ENCODE results near the gene AVEN.

The AVEN gene

DNA sequence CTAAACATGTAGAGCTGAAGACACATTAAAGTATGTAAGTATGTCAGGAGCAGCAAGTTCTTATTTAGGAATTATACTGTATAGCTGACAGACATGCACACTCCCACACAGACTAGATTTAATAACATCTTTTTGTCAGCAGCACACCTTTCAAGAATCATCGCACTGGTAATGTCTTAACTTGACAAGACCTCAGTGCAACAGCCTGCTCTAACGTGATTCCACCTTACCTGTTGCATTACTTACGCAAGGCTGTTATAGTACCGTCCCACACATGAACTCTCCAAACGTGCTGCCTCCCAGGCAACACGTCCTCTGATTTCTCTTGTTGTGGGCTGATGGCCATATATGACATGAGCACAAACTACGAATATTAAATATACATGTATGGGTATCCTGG lies 58.8 kb downstream of the AVEN start:
- no peak for DNase-seq

DNA sequence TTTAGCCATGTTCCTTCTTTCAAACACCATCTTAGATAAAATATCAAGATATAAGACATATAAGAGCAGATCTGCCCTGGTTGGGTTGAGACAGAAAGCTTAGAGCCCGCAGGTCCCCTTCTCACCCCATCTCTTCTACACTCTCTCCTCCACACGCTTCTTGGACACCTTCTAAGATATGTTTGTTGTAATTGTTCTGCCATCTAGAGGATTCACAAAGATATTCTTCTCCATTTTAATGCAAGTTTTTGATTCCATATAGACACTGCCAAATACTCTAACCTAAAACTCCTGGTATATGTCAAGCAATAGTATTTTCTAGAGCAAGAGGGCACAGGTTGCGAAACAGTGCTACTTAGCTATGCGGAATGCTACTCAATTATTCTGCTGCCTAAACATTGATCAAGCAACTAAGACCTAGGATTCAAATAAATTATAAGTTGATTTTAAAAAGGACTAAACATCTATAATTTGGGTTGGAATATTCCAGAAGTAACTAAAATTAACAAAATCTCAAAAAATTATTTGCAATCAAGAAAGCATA lies 63.9 kb downstream of the AVEN start:
- no peak for DNase-seq

DNA sequence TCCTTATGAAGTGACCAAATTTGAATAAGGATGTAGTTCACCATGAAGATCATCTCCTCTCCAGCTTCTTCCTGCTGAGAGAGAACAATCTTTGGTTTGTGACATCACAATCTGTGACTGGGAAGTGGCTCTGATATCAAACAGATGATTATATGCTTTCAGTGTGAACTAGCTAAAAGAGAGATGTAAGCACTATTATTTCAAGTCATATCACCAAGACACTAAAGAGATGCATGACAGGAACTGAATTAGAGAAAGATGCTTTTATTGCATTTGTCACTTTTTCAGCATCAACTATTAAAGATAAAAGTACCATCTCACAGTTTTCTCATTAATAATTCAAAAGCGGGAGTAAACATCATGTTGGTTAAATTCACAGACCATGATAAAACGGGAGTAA lies 67.2 kb downstream of the AVEN start:
- no peak for DNase-seq

DNA sequence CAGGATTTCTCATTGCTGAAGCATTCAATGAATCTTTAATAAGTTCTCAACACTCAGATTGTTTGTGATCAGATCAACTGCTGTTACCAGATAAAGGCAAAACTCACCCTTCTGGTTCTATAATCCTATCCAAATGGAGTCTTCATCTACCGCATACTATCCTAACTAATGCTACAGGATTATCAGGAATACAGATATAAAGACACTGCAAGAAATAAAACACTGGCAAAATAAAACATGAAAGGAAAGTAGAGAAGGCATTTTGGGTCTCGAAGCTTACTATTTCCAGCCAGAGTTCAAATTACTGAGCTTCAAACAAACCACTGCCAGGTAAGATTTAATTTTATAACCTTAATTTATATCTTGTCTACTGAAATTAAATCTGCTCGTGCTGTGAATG lies 70.2 kb downstream of the AVEN start:
- DNase-seq: no peak

GRCh38 chr15:33968224-33968623 lies 70.8 kb downstream of the AVEN start, which contains the start of gene CHRM5:
Gene CHRM5, plus strand, starts transcription at chr15:33968497. Its CDS starts 94,221 bp downstream, at chr15:34062718.
- DNase-seq: no peak

DNA sequence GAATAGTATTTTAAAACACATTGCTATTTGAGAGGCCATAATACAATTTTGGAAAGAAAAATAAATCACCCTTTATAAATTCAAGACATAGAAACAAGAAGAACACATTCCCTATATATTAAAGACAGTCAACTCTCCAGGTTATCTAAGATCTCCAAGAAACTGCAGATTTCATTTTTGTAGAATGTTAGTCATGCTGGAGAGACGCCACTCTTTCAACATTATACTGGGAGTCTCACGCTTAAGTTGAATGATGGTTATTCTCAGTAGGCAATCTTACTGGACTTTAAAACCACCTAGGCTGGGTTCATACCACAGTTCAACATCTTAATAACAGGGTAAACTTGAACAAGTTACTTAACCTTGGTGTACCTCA lies 74.4 kb downstream of the AVEN start:
- no peak for DNase-seq

DNA sequence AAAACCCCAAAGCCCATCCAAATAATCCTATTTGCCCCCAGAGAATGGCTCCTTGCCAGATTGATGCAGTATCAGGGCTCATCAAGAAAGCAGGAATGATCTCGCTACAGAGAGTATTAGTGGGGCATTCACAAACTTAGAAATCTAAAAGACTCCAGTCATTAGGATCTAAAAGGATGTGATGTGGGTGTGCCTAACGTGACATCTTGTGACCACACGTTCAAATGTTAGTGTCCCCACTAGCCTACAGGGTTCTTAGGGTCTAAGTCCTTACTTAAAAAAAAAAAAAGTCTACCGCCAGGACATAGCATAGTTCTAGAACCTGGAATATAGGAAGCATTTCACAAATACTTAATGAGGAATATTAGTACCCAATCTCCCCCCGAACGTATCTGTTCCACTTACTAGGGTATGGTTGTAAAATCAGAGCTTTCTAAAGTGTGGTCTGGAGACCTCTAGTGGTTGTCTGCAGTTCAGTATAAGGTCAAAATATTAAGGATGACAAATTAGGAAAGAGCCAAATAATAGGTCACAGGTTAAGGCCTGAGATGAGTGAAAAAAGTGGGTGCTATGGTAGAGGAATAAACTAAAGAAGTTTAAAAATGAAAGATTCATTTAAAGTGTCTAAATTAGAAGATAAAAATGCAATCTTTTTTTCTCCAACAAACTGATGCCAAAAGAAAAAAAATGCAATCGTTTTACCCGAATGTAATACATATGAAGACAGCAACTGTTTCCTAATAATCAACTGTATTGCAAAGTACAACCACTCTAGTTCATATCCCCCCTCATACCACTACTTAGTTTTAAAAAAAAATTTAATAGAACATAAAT lies 75.0 kb downstream of the AVEN start:
- DNase-seq: no peak

DNA sequence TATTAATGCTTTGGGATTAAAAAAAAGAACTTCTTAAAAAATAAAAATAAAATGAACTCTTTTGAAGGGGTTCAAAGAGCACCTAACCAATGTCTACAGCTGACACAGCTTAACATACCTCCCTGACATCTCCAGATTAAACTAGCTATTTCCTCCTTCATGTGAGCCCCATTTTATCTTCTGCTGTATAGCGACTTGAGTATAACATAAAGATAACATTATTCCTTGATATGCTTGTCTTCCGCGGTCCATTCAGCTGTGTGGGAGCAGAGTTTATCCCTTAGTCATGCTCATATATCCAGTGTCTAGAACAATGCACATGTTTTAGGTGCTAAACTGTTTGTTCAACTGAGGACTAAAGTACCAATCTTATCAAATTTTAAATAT lies 78.5 kb downstream of the AVEN start:
- DNase-seq: no peak

DNA sequence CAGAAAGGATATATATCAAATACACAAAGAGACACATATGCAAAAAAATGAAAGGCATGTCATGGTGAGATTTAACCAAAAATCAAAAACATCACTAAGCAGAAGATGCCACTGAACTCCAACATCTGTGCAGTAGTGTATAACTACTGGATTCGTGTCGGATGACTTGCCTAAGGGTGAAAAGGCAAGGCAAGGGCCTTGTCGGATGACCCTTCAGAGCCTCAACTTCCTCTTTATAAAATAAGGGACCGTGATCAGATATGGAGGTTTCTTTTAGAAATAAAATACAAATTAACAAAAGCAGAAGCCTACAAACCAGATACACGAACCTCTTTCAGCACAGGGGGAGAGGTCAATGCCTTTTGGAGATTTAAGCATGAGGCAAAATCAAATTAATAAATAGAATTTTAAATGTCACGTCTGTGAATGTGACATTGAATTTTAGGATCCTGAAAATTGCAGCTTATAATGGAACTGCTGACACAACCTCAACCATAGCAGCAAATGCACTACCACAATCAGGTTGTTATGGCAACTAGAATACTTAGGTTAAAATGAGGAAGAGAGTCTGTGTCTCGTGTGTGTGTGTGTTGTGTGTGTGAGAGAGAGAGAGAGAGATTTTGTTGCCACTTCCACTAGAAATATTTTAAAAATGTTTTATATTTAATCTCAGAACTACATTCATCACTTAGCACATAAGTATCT lies 79.0 kb downstream of the AVEN start:
- DNase-seq: no peak

GRCh38 chr15:33956397-33956796 lies 82.6 kb downstream of the AVEN start:
- DNase-seq: no peak

GRCh38 chr15:33955945-33956344 lies 83.1 kb downstream of the AVEN start:
- no peak for DNase-seq

- no peak for DNase-seq
Observed at GRCh38 chr15:33946152-33946551, 92.9 kb downstream of the AVEN start.

GRCh38 chr15:33941279-33942063 lies 97.5 kb downstream of the AVEN start:
- no peak for DNase-seq

GRCh38 chr15:33934921-33935320 lies 104.1 kb downstream of the AVEN start:
- DNase-seq: no peak

GRCh38 chr15:33934396-33934795 lies 104.6 kb downstream of the AVEN start:
- no peak for DNase-seq

GRCh38 chr15:33932734-33933133 lies 106.3 kb downstream of the AVEN start:
- DNase-seq: no peak

GRCh38 chr15:33926260-33926659 lies 112.7 kb downstream of the AVEN start:
- no peak for DNase-seq

DNA sequence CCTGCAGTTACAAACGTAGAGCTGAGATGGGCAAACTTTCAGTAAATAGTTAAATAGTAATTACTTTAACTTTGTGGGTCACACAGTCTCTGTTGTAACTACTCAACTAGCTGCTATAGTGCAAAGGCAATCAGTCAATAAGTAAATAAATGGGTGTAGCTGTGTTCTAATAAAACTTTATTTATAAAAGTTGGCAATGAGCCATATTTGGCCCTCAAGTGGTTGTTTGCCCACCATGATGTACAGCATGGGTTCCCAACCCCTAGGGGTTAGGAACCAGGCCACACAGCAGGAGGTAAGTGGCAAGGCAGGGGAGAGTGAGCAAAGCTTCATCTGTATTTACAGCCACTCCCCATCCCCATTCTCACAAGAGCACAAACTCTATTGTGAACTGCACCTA lies 115.6 kb downstream of the AVEN start:
- no peak for DNase-seq

- no peak for DNase-seq
Observed at GRCh38 chr15:33915571-33916407, 123.2 kb downstream of the AVEN start.

DNA sequence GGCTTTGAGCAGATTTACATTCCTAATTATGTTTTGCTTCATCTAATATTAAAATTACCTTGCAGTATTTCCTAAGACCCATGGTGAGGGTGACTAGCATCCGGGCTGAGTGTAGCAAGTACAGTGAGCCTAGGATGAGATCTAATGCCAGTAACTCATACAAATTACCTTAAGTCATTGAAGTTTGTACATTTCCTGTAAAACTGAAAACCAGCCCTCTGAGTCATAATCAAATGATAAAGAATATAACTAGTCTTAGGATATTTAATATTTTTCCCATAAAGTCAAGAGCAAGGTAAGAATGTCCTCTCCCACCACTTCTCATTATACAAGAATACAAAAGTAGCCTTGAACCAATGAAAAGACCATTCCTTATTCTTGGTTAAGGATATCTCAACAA lies 125.5 kb downstream of the AVEN start:
- no peak for DNase-seq

DNA sequence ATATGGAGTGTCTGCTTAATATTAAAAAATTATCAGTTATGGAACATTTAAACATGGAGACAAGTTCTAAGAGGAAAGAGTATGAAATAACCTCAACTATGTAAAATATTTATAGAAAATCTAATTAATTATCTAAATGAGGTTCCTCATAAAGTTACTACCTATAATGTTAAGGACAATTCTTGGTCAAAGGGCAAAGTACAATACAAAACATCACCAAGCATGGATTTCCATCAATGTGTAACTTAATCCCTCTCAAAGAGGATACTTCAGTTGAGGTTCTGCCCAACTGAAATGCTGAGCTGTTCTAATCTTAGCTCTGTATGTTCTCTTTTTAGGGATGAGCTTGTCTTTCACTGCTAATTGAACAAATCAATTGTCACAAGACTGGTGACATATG lies 126.7 kb downstream of the AVEN start:
- DNase-seq: no peak

DNA sequence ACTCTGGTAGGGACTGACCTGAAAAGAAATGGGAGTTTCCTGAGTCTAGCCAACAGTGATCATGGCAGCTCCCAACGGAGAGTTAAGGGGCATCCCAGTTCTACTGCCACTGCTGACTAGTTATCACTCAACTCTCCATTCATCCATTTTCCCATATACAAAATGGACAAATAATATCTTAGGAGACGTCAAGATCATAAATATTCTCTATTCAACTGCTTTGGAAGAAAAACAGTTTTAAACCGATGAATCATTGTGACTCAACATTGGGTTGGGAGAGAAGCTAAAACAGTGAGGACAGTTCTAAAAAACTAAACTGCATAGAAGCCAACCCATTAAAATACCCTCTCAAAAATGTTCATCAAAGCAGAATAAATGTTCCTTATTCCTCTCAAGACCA lies 128.3 kb downstream of the AVEN start:
- DNase-seq: no peak

GRCh38 chr15:33908406-33908805 lies 130.6 kb downstream of the AVEN start:
- no peak for DNase-seq

Data from NCI-H1048 (cell line).